Ramos (cell line): ENCODE measurements around the gene GEMIN4.

ENCODE experiments used
- in situ Hi-C: fragments of 300-500 bp; cut with MboI; formaldehyde crosslinking; loops from one replicate; pipeline ENCODE4 v1.14.3; 2022; ENCODE audit warnings: low sequenced_read_pairs; ENCODE audit not compliant: unreplicated experiment

Gene GEMIN4

DNA sequence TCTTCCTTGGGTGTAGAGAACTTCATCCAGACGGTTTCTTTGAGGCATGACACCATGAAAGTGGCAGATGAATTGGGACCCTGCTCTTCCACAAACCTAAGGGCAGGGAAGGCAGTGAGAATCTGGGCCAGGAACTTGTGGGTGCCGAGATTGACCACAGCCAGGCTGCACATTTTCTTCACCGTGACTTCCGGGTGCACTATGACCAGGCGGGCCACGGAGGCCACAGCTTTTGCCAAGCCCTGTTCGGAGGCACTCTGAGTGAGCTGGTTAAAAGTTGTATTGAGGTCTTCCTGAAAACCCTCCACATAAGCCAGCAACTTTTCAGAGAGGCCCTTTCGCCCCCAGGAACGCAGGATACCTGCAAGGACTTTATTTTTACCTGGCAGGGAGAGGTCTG is 5.9 kb downstream of the GEMIN4 start:
- in situ Hi-C loops = no loop called here

GRCh38 chr17:745406-745805 is 6.7 kb downstream of the GEMIN4 start:
- in situ Hi-C loops = no loop called here

DNA sequence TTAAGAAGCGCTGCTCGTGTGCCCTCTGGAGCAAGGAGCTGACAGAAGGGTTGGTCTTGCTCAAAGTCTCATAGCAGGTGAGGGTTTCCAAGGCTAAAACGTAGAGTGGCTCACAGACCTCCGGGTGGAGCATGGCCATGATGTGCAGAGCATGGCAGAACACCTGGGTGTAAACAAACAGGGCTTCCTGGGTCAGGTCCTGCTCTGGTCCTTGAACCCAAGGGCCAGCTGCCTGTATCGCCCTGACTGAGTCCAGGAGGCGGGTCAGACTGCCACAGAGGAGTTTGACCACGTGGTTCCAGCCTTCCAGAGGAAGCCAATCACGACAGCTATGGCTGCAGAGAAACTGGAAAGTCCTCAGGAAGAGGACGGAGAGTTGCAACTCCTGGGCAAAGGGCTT is 7.1 kb downstream of the GEMIN4 start:
- in situ Hi-C loops = no loop called here

GRCh38 chr17:743139-743538 is 8.9 kb downstream of the GEMIN4 start:
- in situ Hi-C loops = no loop called here

DNA sequence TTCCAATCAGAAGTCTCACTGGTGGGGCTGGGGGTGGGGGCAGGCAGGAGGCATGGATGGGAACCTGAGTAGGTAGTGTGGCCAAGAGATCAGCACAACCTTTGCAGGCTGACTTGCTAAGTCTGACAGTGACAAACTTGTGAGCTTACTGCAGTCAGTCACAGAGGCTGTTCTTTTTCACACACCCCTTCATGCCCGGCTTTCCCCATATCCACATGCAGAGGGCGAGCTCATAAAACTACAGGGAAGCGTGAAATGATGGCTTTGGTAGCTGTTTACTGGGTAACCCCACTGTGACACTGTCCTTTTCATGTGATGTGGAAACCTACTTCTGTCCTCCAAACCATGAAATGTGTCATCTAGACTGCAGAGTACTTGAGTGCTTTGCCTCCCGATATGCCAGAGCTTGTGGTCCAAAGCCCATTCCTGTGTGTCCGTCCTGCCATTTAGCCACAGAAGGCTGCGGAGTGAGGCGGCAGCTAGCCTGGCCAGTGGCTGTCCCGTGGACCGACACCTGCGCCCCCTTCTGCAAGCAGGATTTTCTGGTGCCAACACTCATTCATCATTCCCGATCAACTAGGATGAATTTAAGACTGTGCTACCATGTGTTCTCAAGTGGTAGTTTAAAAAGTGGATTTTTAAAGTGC is 9.8 kb downstream of the GEMIN4 start:
- in situ Hi-C loops = no loop called here

DNA sequence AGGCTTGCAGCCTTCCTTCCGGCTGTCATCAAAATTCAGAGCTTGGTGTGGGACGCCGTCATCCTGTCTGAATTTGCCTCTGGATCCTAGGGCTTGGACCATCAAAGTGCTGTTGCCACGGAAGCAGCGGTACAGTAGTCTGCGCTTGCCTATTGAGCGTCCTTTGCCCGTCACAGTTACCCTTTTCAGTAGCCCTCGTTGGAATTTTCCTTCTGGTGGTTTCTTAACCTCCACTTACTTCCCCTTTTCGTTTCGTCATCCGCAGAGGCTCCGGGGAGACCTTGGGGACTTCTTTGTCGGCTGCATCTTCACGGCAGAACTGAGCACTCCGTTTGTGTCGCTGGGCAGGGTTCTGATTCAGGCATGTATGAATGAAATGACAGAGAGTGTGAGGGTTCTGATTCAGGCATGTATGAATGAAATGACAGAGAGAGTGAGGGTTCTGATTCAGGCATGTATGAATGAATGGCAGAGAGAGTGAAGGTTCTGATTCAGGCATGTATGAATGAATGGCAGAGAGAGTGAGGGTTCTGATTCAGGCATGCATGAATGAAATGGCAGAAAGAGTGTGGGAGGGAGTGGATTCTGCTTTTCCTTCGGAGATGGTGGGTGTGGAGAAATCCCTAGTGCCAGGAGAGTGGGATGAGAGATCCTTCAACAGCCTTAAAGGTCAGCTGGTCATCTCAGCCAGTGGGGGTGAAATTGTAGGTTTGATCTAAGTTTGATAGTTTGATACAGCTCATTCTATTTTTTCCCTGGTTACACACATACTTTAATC is 11.6 kb downstream of the GEMIN4 start:
- in situ Hi-C loops = no loop called here

GRCh38 chr17:737561-738113 is 14.4 kb downstream of the GEMIN4 start:
- in situ Hi-C loops = no loop called here

GRCh38 chr17:733743-734142 is 18.3 kb downstream of the GEMIN4 start:
- in situ Hi-C loops = no loop called here

DNA sequence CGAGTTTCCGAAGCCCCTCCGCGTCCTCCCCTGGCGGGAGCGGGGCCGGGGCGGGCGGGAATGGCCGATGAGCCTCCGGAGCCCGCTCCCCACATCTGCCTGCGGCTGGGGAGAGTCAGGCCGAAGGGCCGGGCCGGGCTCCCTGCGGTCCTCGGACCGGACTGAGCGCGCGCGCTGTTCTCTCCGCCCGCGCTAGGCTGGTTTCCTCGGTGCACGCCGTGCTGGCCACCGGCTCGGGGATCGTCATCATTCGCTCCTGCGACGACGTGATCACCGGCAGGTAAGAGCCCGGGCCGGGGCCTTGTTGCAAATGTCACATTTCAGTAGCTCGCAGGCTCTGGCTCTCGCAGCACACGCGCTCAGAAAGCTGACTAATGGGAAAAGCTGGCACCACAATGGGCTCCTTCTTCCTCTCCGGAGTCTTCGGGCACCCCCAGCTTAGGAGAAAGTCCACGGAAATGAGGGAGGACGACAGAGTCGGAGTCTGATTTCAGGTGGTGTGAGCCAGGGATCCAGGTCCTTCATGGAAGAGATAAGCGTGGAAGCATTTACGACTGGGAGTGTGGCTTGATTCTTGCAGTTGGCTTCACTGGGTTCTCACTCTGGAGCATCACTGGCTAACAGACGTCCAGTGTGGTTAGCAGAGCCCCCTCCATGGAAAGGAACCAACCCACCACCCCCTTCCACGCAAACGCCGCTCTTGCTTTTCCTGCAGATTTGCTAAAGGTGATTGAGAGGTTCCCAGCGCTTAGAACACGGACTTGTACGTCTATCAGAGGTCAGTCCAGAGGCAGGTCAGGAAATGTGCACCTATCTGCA is 19.0 kb downstream of the GEMIN4 start:
- in situ Hi-C loops = no loop called here

GRCh38 chr17:732067-732901 is 19.8 kb downstream of the GEMIN4 start, which contains the start of gene TLCD3A:
TLCD3A (plus strand) TSS chr17:732596; CDS start chr17:732648, 52 bp downstream.
- in situ Hi-C loops = no loop called here

DNA sequence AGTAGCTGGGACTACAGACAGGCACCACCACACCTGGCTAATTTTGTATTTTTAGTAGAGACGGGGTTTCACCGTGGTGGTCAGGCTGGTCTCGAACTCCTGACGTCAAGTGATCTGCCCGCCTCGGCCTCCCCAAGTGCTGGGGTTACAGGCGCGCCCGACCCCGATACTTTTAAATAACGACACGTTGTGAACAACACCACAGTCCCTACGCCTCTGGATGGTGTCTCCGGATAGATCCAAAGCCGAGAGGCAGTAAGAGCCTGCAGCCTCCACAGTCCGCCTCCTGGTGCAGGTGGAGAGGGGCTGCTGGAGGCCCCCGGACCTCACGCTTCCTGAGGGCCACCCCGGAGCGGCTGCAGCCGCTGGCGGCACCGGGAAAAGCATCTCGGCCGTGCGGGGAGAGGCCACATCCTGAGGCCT is 20.4 kb downstream of the GEMIN4 start:
- in situ Hi-C loops = no loop called here

GRCh38 chr17:728911-729310 is 23.2 kb downstream of the GEMIN4 start:
- in situ Hi-C loops = no loop called here

DNA sequence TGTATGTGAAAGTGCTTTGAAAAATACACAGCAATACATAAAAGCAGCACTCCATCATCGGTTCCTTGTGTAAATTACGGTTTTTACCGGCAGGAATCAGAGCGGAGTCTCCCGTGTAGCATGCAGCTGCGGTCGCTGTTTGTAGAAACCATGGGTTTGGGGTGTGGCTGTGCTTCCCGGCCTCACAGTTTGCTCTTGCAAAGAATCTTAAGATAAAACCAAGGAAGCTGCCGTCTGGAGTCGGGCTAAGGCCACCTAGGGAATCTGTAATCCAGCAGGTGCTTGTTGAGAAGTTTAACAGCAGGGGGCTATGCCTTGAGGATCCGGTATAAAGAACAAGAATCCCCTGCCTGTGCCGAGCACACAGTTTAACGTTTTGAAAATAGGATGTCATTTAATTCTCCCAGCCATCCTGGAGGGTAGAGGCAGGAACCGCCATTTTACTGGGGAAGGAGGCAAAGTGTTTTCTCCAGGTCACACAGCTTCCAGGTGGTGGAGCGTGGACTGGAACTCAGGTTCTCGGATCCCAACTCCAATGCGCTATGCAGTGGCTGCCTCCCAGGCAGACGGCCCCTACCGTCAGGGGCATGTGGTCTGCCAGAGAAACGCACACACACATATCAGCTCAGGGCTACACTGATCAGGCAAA is 25.7 kb downstream of the GEMIN4 start:
- in situ Hi-C loops = no loop called here

GRCh38 chr17:725746-726145 is 26.3 kb downstream of the GEMIN4 start:
- in situ Hi-C loops = no loop called here

- in situ Hi-C loops = no loop called here
Observed at GRCh38 chr17:725084-725483, 27.0 kb downstream of the GEMIN4 start.

DNA sequence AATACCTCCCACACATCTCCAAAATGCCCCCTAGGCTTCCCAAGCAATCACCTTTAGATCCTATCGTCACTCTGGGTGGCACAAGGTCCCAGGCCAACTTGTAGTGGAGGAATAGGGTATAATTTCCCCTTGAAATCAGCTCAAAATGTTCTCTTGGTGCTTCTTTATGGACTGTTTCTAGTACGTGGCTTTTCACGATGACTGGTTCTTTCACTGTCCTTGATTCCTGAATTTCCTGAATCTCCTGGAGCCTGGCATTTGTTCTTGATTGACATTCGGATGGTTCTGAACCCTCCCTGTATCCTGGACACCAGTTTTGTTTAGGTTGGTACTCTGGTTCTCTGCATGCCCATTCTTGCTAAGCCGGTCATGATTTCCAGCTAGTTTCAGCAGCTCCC is 30.5 kb downstream of the GEMIN4 start:
- in situ Hi-C loops = no loop called here

DNA sequence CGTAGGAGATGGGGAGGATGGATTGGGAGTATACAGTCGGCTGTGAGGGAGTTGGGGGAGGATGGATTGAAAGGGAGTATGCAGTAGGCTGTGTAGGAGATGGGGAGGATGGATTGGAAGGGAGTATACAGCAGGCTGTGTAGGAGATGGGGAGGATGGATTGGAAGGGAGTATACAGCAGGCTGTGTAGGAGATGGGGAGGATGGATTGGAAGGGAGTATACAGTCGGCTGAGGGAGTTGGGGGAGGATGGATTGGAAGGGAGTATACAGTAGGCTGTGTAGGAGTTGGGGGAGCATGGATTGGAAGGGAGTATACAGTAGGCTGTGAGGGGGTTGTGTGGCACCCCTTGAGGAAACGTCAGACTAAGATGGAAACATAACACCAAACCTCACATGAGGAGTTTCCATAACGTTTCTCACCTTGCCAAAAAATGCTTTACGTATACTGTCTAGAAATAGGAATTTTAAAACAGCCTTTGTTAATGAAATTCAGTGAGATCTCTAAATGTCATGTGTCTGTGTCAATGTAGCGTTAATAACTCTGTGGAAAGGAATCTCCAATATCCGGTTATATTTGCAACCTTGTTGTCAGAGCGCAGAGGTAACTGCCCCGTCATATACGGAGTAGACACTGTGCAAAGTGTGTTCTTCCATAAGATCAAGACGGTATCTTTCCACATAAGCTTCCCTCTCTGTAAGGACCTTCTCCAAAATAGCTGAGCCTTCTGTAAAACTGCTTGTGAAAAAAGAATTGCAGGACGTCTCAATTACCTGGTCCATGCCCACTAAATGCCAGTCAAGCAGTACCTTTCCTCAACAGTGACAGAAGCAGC is 31.1 kb downstream of the GEMIN4 start:
- in situ Hi-C loops = no loop called here

DNA sequence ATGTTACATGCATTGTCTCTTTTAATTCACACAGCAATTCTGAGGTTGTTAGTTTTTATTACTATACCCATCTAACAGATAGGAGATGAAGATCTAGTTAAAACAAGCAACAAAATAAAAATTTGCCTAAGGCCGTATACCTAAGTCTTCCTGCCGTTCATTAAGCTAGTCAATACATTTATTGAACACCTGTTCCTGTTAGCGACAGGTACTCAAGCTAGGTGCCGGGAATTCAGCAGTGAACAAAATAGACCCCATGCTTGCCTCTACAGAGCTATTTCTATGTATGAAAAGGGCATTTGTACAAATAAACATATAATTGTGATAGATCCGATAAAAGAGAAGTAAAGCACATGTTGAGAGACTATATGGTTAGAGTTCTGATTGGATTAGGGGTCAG is 34.0 kb downstream of the GEMIN4 start:
- in situ Hi-C loops = no loop called here

GRCh38 chr17:708132-708531 is 43.9 kb downstream of the GEMIN4 start:
- in situ Hi-C loops = no loop called here
